ENCODE measurements around the gene HSF5. TPM values are rescaled to one million over a fixed set of nuclear protein-coding genes. Genes with fewer than 3 reads are reported as not detected.

The HSF5 gene
- total and polyA plus RNA-seq, 2 of the 13 experiments (the other 11 are each of a cell fraction or from before 2014, with no cell fraction given): not detected

- TF ChIP-seq SAFB2 (CRISPR knock-in tag; IDR thresholded peaks at IDR 0.05; ENCODE audit: borderline replicate concordance, low read depth) (peak; percentile 89; the same call in 1 of the 2 replicates), CBFB (CRISPR knock-in tag; IDR thresholded peaks at IDR 0.05) (peak; percentile 95), GFI1 (CRISPR knock-in tag; IDR thresholded peaks at IDR 0.05; ENCODE audit: borderline replicate concordance) (peak; percentile 96), KLF13 (CRISPR knock-in tag; IDR thresholded peaks at IDR 0.05) (no peak), ISX (CRISPR knock-in tag; conservative IDR thresholded peaks at IDR 0.05) (0 out of 2 replicates have a peak, but pooled peaks have one; percentile 50), ZFP36 (IDR thresholded peaks at IDR 0.05; ENCODE audit: borderline replicate concordance, low read depth, low read length, partially characterized antibody) (no peak), MED13 (CRISPR knock-in tag; IDR thresholded peaks at IDR 0.05) (peak; percentile 100), TRIM22 (IDR thresholded peaks at IDR 0.05) (no peak), ZNF225 (CRISPR knock-in tag; IDR thresholded peaks at IDR 0.05) (no peak), MTA3 (CRISPR knock-in tag; IDR thresholded peaks at IDR 0.05) (peak; percentile 6; the same call in 1 of the 2 replicates), ZBTB33 (CRISPR knock-in tag; IDR thresholded peaks at IDR 0.05) (peak; percentile 79; the same call in 1 of the 2 replicates), MXD3 (CRISPR knock-in tag; IDR thresholded peaks at IDR 0.05) (peak; percentile 64; the same call in 1 of the 2 replicates)
- TF ChIP-seq, protein P1, sequence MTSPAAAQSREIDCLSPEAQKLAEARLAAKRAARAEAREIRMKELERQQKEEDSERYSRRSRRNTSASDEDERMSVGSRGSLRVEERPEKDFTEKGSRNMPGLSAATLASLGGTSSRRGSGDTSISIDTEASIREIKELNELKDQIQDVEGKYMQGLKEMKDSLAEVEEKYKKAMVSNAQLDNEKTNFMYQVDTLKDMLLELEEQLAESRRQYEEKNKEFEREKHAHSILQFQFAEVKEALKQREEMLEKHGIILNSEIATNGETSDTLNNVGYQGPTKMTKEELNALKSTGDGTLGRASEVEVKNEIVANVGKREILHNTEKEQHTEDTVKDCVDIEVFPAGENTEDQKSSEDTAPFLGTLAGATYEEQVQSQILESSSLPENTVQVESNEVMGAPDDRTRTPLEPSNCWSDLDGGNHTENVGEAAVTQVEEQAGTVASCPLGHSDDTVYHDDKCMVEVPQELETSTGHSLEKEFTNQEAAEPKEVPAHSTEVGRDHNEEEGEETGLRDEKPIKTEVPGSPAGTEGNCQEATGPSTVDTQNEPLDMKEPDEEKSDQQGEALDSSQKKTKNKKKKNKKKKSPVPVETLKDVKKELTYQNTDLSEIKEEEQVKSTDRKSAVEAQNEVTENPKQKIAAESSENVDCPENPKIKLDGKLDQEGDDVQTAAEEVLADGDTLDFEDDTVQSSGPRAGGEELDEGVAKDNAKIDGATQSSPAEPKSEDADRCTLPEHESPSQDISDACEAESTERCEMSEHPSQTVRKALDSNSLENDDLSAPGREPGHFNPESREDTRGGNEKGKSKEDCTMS (CRISPR knock-in tag; conservative IDR thresholded peaks at IDR 0.05): 0 out of 2 replicates have a peak, but pooled peaks have one; percentile 36
- TF ChIP-seq, protein P2, sequence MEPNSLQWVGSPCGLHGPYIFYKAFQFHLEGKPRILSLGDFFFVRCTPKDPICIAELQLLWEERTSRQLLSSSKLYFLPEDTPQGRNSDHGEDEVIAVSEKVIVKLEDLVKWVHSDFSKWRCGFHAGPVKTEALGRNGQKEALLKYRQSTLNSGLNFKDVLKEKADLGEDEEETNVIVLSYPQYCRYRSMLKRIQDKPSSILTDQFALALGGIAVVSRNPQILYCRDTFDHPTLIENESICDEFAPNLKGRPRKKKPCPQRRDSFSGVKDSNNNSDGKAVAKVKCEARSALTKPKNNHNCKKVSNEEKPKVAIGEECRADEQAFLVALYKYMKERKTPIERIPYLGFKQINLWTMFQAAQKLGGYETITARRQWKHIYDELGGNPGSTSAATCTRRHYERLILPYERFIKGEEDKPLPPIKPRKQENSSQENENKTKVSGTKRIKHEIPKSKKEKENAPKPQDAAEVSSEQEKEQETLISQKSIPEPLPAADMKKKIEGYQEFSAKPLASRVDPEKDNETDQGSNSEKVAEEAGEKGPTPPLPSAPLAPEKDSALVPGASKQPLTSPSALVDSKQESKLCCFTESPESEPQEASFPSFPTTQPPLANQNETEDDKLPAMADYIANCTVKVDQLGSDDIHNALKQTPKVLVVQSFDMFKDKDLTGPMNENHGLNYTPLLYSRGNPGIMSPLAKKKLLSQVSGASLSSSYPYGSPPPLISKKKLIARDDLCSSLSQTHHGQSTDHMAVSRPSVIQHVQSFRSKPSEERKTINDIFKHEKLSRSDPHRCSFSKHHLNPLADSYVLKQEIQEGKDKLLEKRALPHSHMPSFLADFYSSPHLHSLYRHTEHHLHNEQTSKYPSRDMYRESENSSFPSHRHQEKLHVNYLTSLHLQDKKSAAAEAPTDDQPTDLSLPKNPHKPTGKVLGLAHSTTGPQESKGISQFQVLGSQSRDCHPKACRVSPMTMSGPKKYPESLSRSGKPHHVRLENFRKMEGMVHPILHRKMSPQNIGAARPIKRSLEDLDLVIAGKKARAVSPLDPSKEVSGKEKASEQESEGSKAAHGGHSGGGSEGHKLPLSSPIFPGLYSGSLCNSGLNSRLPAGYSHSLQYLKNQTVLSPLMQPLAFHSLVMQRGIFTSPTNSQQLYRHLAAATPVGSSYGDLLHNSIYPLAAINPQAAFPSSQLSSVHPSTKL (CRISPR knock-in tag; IDR thresholded peaks at IDR 0.05): peak; percentile 100
Measured at GRCh38 chr17:58391302-58391984, 96.8 kb downstream of the HSF5 start (continued).

Measured in HepG2 (cell line).